GM13976 (cell line): ENCODE data around the gene PARVB.
"Not testable (repeated sequence)": the region's sequence is repeated elsewhere in the genome, so short reads cannot be mapped to it uniquely, and the experiment has no call there.

Experiments used
- DNase-seq: peaks from one replicate; pipeline ENCODE4 v3.0.0; 2012; ENCODE audit warnings: low spot score
- in situ Hi-C: fragments of 300-500 bp; cut with MboI; formaldehyde crosslinking; loops from one replicate; pipeline ENCODE4 v1.12.0; 2022; ENCODE audit warnings: low sequenced_read_pairs, mixed read lengths, inconsistent platforms; ENCODE audit not compliant: unreplicated experiment
- TF ChIP-seq, protein P1 (sequence below): IDR thresholded peaks from 2 replicates; pipeline ENCODE4 v1.5.1; 2012; ENCODE audit warnings: borderline replicate concordance, mild to moderate bottlenecking; ENCODE audit not compliant: insufficient read depth; ENCODE audit errors: extremely low read depth, missing control alignments, control extremely low read depth

The PARVB gene

DNA sequence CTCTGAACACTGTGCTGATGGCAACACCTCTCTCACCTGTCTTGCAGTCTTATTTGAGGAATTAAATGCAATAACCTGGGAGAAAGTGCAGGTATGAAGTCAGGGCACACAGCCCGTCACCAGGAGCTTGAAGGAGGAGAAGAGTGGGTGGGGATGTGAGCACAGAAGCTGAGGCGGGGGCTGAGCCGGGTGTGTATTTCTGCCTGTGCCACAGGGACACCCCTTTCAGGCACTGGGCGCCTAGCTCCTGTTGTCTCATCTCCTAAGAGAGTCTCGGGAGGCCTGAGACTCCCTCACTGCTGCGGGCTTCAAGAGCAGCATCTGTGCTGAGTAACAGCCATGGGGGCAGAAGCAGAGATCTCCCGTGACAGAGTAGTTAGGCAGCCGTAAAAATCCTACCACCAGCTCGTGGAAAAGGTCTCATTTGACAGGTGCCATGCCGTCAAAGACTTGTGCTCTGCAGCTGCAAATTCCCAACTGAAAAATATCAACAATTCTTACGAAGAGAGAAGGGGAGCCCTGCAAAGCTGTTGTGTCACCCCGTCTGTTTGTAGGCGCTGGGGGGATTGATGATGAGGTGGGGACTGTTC, 26.8 kb downstream of the PARVB start:
- TF ChIP-seq, protein P1, sequence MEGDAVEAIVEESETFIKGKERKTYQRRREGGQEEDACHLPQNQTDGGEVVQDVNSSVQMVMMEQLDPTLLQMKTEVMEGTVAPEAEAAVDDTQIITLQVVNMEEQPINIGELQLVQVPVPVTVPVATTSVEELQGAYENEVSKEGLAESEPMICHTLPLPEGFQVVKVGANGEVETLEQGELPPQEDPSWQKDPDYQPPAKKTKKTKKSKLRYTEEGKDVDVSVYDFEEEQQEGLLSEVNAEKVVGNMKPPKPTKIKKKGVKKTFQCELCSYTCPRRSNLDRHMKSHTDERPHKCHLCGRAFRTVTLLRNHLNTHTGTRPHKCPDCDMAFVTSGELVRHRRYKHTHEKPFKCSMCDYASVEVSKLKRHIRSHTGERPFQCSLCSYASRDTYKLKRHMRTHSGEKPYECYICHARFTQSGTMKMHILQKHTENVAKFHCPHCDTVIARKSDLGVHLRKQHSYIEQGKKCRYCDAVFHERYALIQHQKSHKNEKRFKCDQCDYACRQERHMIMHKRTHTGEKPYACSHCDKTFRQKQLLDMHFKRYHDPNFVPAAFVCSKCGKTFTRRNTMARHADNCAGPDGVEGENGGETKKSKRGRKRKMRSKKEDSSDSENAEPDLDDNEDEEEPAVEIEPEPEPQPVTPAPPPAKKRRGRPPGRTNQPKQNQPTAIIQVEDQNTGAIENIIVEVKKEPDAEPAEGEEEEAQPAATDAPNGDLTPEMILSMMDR, result no peak
- in situ Hi-C loops, result no loop called here
- DNase-seq, result no peak

DNA sequence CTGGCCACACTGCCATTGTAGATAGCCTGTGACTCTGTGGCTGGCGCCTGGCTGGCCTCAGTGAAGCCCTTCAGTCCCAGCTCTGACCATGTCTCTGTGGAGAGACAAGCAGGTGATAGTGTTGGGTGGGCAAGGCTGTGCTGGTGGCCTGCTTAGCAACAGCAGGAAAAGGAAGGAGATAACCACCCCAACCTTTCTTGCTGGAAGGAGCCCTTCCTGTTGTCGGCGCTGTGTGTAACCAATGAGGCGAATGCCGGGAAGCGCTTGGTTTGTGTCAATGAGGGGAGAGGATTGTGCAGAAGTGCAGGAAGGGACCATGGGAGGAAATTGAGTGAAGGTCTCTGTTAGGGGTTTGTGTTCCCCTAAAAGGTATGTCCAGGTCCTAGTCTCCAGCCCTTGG, 27.3 kb downstream of the PARVB start:
- in situ Hi-C loops, result no loop called here
- TF ChIP-seq, protein P1, result no peak
- no peak for DNase-seq

DNA sequence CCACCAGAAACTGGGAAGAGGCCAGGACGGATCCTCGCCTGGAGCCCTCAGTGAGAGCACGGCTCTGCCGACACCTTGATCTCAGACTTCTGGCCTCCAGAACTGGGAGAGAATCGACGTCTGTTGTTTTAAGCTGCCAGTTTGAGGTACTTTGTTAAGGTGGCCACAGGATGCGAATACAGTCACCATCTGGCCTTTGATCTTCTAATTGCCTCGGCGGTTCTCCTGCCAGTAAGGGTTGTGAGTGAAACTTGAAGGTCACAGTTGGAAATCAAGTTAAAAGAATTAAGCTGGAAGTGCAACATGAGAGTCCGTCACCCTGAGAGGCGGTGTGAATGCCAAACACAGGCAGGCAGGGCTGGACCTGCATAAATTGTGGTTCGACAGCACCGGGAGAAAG, 27.9 kb downstream of the PARVB start:
- no peak for DNase-seq
- TF ChIP-seq, protein P1, result no peak
- in situ Hi-C loops, result no loop called here

DNA sequence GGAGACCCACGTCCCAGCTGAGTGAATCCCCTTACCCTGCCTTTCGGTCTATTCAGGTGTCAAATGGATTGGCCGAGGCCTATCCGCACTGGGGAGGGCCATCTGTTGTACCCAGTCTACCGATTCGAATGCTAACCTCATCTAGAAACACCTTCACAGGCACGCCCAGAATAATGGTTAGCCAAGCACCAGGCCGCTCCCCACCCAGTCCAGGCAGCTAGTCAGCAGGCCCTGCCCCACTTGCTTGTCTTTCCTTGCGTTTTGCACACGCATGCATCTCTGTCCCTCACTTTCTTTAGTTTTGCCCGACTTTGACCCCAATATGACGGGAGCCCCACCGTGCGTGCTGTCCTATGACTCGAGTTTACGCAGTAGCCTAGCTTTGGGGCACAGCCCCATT, 31.7 kb downstream of the PARVB start:
- in situ Hi-C loops, result no loop called here
- TF ChIP-seq, protein P1, result no peak
- no peak for DNase-seq

DNA sequence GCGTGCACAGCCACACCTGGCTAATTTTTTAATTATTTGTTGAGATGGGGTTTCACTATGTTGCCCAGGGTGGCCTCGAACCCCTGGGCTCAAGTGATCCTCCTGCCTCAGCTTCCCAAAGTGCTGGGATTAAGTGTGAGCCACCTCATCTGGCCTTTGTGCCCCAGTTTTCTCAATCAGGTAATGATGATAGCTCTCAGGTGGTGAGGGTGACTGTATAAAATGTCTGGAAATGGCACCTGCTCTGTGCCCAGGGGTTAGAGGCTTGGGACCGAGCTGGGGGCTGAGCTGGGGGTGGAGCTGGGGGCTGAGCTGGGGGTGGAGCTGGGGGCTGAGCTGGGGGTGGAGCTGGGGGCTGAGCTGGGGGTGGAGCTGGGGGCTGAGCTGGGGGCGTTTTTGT, 32.5 kb downstream of the PARVB start:
- DNase-seq, in situ Hi-C loops: not testable (repeated sequence)

DNA sequence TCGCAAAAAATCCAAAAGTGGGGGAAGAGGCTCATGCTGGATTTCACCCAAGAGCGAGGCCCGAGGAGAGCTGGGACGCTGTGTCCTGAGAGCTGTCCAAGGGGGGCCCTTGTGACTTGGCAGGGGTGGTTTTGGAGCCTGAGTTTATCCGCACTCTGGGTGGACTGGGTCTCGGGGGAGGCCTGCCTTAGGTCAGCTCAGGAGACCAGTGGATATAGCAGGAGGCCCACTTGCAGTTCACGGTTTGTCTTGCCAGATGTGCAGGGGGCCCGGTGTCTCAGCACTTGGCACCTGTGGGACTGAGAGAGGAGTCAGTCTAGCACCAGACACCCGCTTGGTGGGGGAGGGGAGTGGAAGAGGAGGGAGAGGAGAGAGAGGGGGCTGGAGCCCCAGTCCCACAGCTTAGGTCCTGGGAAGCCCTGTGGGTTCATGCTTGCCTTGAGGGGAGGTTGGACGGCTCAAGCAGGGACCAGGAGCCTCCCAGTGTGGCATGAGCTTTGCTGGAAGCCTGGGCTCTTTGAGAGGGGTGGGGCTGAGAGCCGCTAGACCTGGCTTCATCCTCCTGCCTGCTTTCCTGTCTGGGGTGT, 33.4 kb downstream of the PARVB start:
- DNase-seq, result no peak
- TF ChIP-seq, protein P1, result no peak

DNA sequence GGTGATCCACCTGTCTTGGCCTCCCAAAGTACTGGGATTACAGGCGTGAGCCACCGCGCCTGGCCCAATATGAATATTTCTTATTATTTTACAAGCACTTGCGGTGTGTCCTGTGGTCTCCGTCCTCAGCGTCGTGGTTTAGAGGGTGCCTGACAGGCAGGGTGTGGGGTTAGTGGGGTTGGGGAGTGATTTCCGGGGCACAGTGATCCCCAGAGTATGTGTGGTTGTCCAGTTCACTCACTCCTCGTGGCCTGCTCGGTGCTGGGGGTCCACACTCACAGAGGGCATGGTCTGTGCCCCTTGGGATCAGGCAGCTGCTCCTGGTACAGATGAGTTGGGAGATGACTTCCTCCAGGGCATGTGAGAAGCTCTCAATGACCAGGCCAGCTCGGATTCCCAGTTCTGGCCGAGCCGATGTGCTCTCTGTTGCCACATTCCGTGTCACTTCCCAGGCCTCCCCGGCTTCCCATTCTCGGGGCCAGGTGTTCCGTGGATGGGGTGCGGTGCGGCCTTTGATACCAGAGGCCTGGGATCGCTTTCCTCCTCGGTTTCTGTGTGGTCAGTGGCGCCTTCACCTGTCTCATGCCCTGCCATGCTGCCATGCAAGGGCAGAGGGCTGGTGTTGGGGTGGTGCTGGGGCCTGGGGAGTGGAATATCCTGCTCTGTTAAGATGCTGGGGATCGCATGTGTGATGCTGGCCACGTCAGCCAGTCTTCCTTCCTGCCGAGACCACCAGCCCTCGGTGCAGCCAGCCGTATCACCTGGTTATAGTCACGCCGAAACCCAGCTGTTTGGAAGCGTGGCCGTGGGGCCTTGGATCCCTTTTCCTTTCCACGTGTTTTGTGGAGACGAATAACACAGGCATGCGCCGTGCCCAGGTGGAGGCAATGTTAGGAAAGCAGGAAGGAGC, 39.6 kb downstream of the PARVB start:
- TF ChIP-seq, protein P1, result no peak
- DNase-seq, result no peak
- in situ Hi-C loops, result no loop called here

More for the DNA sequence above, 33.4 kb downstream of the PARVB start:
- in situ Hi-C loops, result no loop called here
